ENCODE results near the gene SLC16A13. TPM values are rescaled to one million over a fixed set of nuclear protein-coding genes. Genes with fewer than 3 reads are reported as not detected.
A peak's percentile ranks its signal among the peaks of the same experiment; 100 is the strongest.
"Not testable (repeated sequence)": the region's sequence is repeated elsewhere in the genome, so short reads cannot be mapped to it uniquely, and the experiment has no call there.

The SLC16A13 gene
- total RNA-seq, 2 donors from 2014 or later: 0.70 to 0.71 TPM

DNA sequence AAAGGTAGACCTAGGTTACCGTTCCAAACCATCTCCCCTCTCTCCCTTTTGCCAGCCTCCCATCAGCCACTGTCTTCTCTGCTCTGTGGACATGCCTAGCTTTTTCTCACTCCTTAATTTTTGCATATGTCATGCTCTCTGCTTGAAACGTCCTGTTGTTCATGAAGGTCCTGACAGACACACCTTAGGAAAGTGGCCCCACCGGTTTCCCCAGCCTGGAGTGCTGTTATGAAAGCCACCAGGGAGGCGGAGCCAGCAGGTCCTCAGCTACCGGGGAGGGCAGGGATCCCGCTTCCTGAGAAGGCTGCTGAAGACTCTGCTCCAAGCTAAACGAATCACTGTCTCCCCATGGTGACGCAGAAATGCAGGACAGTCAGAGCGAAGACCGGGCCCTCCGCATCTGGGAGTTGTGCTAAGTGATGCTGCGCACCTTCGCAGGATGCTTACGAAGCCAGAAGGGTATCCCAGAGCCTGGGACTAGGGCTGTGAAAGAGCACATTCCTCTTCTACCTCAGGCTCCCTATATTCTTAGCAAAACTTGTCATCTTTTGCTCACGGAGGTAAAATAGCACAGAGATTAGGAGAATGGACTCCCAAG lies 10.4 kb downstream of the SLC16A13 start:
- Histone ChIP-seq H3K4me3 (peak overlapping the region in 1 of 2 donors; percentile 33), H3K4me1 (peaks cover 0 to 43% of the 10 kb centered on the region in 2 donors), H3K27me3 (peaks cover 0 to 4% of the 10 kb centered on the region in 2 donors), H3K9me3 (no peaks in the 10 kb centered on the region), H3K27ac (no peak overlapping the region), H3K36me3 (no peaks in the 10 kb centered on the region)
- no peak for DNase-seq (ENCODE audit: low spot score)
- peak in 1 of 2 donors; percentile 26 for TF ChIP-seq CTCF (IDR thresholded peaks at IDR 0.05)

- H3K27ac ChIP-seq; H3K27me3 ChIP-seq; H3K36me3 ChIP-seq; H3K9me3 ChIP-seq; DNase-seq (ENCODE audit: low spot score): not testable (repeated sequence)
- Histone ChIP-seq H3K4me1 (peaks cover 0 to 41% of the 10 kb centered on the region in 2 donors), H3K4me3 (peak overlapping the region; percentile 10 to 33)
Measured at GRCh38 chr17:7046725-7047397, 11.0 kb downstream of the SLC16A13 start.

GRCh38 chr17:7047566-7047965 lies 11.8 kb downstream of the SLC16A13 start:
- no peak for DNase-seq (ENCODE audit: low spot score)
- Histone ChIP-seq H3K4me1 (peaks cover 0 to 34% of the 10 kb centered on the region in 2 donors), H3K27ac (no peak overlapping the region), H3K36me3 (no peaks in the 10 kb centered on the region), H3K9me3 (no peaks in the 10 kb centered on the region), H3K27me3 (peaks cover 0 to 4% of the 10 kb centered on the region in 2 donors), H3K4me3 (no peak overlapping the region)
- no peak for TF ChIP-seq CTCF (IDR thresholded peaks at IDR 0.05)

- no peak for TF ChIP-seq CTCF (IDR thresholded peaks at IDR 0.05)
- no peak for DNase-seq (ENCODE audit: low spot score)
Measured at GRCh38 chr17:7048968-7049367, 13.2 kb downstream of the SLC16A13 start.

DNA sequence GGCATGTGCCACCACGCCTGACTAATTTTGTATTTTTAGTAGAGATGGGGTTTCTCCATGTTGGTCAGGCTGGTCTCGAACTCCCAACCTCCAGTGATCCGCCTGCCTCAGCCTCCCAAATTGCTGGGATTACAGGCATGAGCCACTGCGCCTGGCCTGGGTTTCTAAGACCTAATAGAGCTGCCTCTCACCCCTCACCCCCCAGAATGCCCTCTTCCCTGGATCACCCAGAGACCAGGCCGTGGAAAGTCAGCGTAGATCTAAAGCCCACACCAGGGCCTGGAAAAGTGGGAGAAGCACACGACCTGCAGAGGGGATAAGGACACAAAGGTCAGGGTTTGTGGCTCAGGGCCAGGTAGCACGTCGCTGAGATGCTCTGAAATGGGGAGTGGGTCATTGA lies 14.8 kb downstream of the SLC16A13 start:
- H3K27ac ChIP-seq; H3K9me3 ChIP-seq; H3K4me3 ChIP-seq; H3K36me3 ChIP-seq; DNase-seq (ENCODE audit: low spot score); H3K27me3 ChIP-seq: not testable (repeated sequence)
- H3K4me1 ChIP-seq: peaks cover 0 to 16% of the 10 kb centered on the region in 2 donors

More at GRCh38 chr17:7048968-7049367, 13.2 kb downstream of the SLC16A13 start:
- H3K36me3 ChIP-seq: no peaks in the 10 kb centered on the region
- no peak overlapping the region for H3K4me3 ChIP-seq
- H3K27me3 ChIP-seq: no peaks in the 10 kb centered on the region
- H3K4me1 ChIP-seq: peaks cover 0 to 20% of the 10 kb centered on the region in 2 donors
- H3K9me3 ChIP-seq: no peaks in the 10 kb centered on the region
- H3K27ac ChIP-seq: no peak overlapping the region

GRCh38 chr17:7056386-7056785 lies 20.6 kb downstream of the SLC16A13 start:
- H3K27ac ChIP-seq: no peak overlapping the region
- no peaks in the 10 kb centered on the region for H3K9me3 ChIP-seq
- no peak for DNase-seq (ENCODE audit: low spot score)
- no peak overlapping the region for H3K4me3 ChIP-seq
- no peaks in the 10 kb centered on the region for H3K4me1 ChIP-seq
- TF ChIP-seq CTCF (IDR thresholded peaks at IDR 0.05): no peak
- H3K27me3 ChIP-seq: no peaks in the 10 kb centered on the region
- no peaks in the 10 kb centered on the region for H3K36me3 ChIP-seq
